ENCODE results near the gene USB1.

DNA sequence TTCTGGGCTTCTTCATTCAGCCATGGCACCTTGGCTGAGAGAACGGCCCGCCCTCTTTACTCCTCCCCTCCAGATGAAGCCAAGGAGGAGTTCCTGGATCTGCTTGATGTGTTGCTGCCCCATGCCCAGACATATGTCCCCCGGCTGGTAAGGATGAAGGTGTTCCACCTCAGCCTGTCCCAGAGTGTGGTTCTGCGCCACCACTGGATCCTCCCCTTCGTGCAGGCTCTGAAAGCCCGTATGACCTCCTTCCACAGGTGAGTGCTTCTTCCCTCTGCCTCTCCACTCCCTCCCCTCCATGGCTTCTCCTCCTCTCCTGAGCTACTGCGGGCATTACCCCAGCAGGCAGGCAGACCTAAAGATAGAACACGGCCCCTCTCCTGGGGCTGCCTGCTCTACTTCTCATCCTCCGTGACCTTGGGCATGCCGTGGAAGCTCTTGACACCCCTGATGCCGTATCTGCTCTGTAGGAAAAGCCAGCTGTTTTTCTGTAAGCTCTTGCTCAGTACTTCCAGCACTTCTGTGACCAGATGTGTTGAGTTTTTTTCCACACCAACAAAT, 8.7 kb downstream of the USB1 start:
- TF ChIP-seq, protein P1, sequence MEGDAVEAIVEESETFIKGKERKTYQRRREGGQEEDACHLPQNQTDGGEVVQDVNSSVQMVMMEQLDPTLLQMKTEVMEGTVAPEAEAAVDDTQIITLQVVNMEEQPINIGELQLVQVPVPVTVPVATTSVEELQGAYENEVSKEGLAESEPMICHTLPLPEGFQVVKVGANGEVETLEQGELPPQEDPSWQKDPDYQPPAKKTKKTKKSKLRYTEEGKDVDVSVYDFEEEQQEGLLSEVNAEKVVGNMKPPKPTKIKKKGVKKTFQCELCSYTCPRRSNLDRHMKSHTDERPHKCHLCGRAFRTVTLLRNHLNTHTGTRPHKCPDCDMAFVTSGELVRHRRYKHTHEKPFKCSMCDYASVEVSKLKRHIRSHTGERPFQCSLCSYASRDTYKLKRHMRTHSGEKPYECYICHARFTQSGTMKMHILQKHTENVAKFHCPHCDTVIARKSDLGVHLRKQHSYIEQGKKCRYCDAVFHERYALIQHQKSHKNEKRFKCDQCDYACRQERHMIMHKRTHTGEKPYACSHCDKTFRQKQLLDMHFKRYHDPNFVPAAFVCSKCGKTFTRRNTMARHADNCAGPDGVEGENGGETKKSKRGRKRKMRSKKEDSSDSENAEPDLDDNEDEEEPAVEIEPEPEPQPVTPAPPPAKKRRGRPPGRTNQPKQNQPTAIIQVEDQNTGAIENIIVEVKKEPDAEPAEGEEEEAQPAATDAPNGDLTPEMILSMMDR (IDR thresholded peaks at IDR 0.05): no peak
- no peak for TF ChIP-seq POLR2AphosphoS5 (IDR thresholded peaks at IDR 0.05)

All from prostate gland (tissue), 2 donors.